ENCODE results near the gene LMAN1L.

GRCh38 chr15:74817370-74817737 lies 4.7 kb downstream of the LMAN1L start:
- TF ChIP-seq CTCF (conservative IDR thresholded peaks at IDR 0.05; ENCODE audit: low read length) (no peak), EZH2phosphoT487 (IDR thresholded peaks at IDR 0.05; ENCODE audit: borderline replicate concordance, low read depth, low read length) (no peak)
